ENCODE data around the gene KLHL5. TPM values are rescaled to one million over a fixed set of nuclear protein-coding genes. Genes with fewer than 3 reads are reported as not detected.

KLHL5 gene
- total RNA-seq, 2 experiments from 2014 or later: 8.3 to 9.3 TPM

GRCh38 chr4:39166669-39167068 lies 104.6 kb downstream of the KLHL5 start:
- Mint-ChIP-seq H3K36me3 (peaks cover 3% of the 10 kb centered on the region), H3K4me3 (no peak overlapping the region), H3K27ac (no peak overlapping the region), H3K9me3 (peaks cover 2% of the 10 kb centered on the region), H3K4me1 (no peaks in the 10 kb centered on the region), H3K27me3 (no peaks in the 10 kb centered on the region)
- no peak for DNase-seq

DNA sequence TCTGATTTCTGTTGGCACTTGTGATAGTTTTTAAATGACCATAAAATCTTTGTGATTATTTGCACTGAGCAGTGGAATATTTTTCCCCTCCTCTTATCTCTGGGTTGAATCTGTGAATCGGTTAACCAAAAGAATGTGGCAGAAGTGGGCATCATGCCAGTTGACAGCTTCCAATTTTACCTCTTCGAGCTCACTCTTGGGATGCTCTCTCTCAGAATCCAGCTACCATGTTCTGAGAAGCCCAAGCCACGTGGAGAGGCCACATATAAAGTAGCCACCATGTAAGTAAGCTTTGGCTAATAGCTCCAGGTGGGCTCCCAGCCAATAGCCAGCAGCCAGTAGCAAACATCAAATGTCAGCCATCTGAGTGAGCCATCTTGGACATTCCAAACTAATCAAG lies 107.4 kb downstream of the KLHL5 start:
- no peaks in the 10 kb centered on the region for H3K27me3 Mint-ChIP-seq
- H3K27ac Mint-ChIP-seq: no peak overlapping the region
- H3K36me3 Mint-ChIP-seq: peaks cover 3% of the 10 kb centered on the region
- no peak overlapping the region for H3K4me3 Mint-ChIP-seq
- H3K9me3 Mint-ChIP-seq: peaks cover 2% of the 10 kb centered on the region
- H3K4me1 Mint-ChIP-seq: no peaks in the 10 kb centered on the region
- DNase-seq: no peak

- H3K9me3 Mint-ChIP-seq: peaks cover 2% of the 10 kb centered on the region
- no peak for DNase-seq
- peaks cover 3% of the 10 kb centered on the region for H3K36me3 Mint-ChIP-seq
- no peak overlapping the region for H3K27ac Mint-ChIP-seq
- H3K4me1 Mint-ChIP-seq: no peaks in the 10 kb centered on the region
- no peaks in the 10 kb centered on the region for H3K27me3 Mint-ChIP-seq
- H3K4me3 Mint-ChIP-seq: no peak overlapping the region
Observed at GRCh38 chr4:39170301-39170700, 108.3 kb downstream of the KLHL5 start.

Other genes with a start within 250 kb of the KLHL5 start
- gene TLR6, start 205.4 kb upstream of the KLHL5 start, total RNA-seq: 1 to 10 TPM; 2.9 to 4.4 TPM
- gene FAM114A1, start 194.4 kb upstream of the KLHL5 start, total RNA-seq: under 1 TPM in 1 of 2 experiments, not detected in 1; 0.38 TPM
- gene TMEM156, start 29.8 kb upstream of the KLHL5 start, total RNA-seq: 10 to 100 TPM; 11.3 to 11.7 TPM
- gene WDR19, start 120.3 kb downstream of the KLHL5 start, total RNA-seq: 10 to 100 TPM; 11.0 to 14.1 TPM

All from activated naive CD8-positive, alpha-beta T cell treated with anti-CD3 and anti-CD28 coated beads for 36 hours (primary cell).